Liver (tissue), 9 donors: ENCODE data around the gene IFNGR2. TPM values are rescaled to one million over a fixed set of nuclear protein-coding genes. Genes with fewer than 3 reads are reported as not detected.

Source experiments
- DNase-seq: peaks from one replicate; pipeline ENCODE4 v3.0.0-alpha.2; 2017; ENCODE audit warnings: low spot score
- H3K27ac ChIP-seq, 2 donors: one replicate each; pipeline ENCODE4 v1.7.0; 2013; ENCODE audit warnings: inconsistent platforms in 2 of 2, low read length in 2 of 2, control low read depth in 1 of 2, low read depth in 1 of 2, mild to moderate bottlenecking in 1 of 2
- H3K27me3 ChIP-seq, 4 donors: one replicate each; pipeline versions ENCODE4 v1.6.1 to v1.7.0; 2013; ENCODE audit warnings: low read length in 3 of 4, inconsistent platforms in 1 of 4, mild to moderate bottlenecking in 1 of 4, moderate library complexity in 1 of 4; ENCODE audit not compliant: control insufficient read depth in 4 of 4, insufficient read depth in 4 of 4
- H3K36me3 ChIP-seq, 4 donors: one replicate each; pipeline versions ENCODE4 v1.6.1 to v1.7.0; 2013; ENCODE audit warnings: low read length in 3 of 4, mild to moderate bottlenecking in 3 of 4, low read depth in 1 of 4, moderate library complexity in 1 of 4; ENCODE audit not compliant: control insufficient read depth in 4 of 4, insufficient read depth in 3 of 4
- H3K4me1 ChIP-seq, 4 donors: one replicate each; pipeline versions ENCODE4 v1.6.1 to v1.7.0; 2013; ENCODE audit warnings: low read length in 3 of 4, mild to moderate bottlenecking in 3 of 4, moderate library complexity in 1 of 4; ENCODE audit not compliant: control insufficient read depth in 4 of 4, insufficient read depth in 4 of 4
- H3K4me3 ChIP-seq, 3 donors: one replicate each; pipeline versions ENCODE4 v1.6.1 to v1.7.0; 2013; ENCODE audit warnings: low read length in 3 of 3, control low read depth in 1 of 3, low read depth in 1 of 3, mild to moderate bottlenecking in 1 of 3
- H3K9ac ChIP-seq, 2 donors: one replicate each; pipeline ENCODE4 v1.7.0; 2013; ENCODE audit warnings: low read length in 2 of 2, mild to moderate bottlenecking in 2 of 2, moderate library complexity in 2 of 2, control low read depth in 1 of 2, low read depth in 1 of 2
- H3K9me3 ChIP-seq, 4 donors: one replicate each; pipeline versions ENCODE4 v1.6.1 to v1.7.0; 2013; ENCODE audit warnings: low read length in 3 of 4; ENCODE audit not compliant: control insufficient read depth in 4 of 4
- ATF3 ChIP-seq: IDR thresholded peaks from 2 replicates; pipeline ENCODE4 v1.6.1; 2016; ENCODE audit warnings: antibody characterized with exemption
- CTCF ChIP-seq: fragments of 150-350 bp; IDR thresholded peaks from 2 replicates; pipeline ENCODE4 v1.5.1; 2017; ENCODE audit warnings: improper control_type of control experiment, low read depth, low read length; ENCODE audit not compliant: missing input control
- EGR1 ChIP-seq, 2 donors: IDR thresholded peaks; 2 replicates each; pipeline ENCODE4 v1.6.1; 2016 to 2018; ENCODE audit warnings: antibody characterized with exemption in 2 of 2, low read depth in 2 of 2
- FOXA1 ChIP-seq: IDR thresholded peaks from 2 replicates; pipeline ENCODE4 v1.6.1; 2016; ENCODE audit warnings: antibody characterized with exemption
- FOXA2 ChIP-seq: IDR thresholded peaks from 2 replicates; pipeline ENCODE4 v1.6.1; 2016; ENCODE audit warnings: antibody characterized with exemption
- GABPA ChIP-seq, 2 donors: IDR thresholded peaks in 1 of 2; conservative IDR thresholded peaks in 1 of 2; 2 replicates each; pipeline ENCODE4 v1.6.1; 2016; ENCODE audit warnings: antibody characterized with exemption in 2 of 2, mild to moderate bottlenecking in 1 of 2, moderate library complexity in 1 of 2
- HNF4A ChIP-seq, 2 donors: conservative IDR thresholded peaks; 2 replicates each; pipeline ENCODE4 v1.6.1; 2016; ENCODE audit warnings: antibody characterized with exemption in 2 of 2, mild to moderate bottlenecking in 2 of 2
- HNF4G ChIP-seq: IDR thresholded peaks from 2 replicates; pipeline ENCODE4 v1.6.1; 2016; ENCODE audit warnings: antibody characterized with exemption
- MAX ChIP-seq: IDR thresholded peaks from 2 replicates; pipeline ENCODE4 v1.6.1; 2016; ENCODE audit warnings: antibody characterized with exemption
- NR2F2 ChIP-seq: IDR thresholded peaks from 2 replicates; pipeline ENCODE4 v1.6.1; 2016; ENCODE audit warnings: antibody characterized with exemption
- RAD21 ChIP-seq, 2 donors: IDR thresholded peaks; 2 replicates each; pipeline ENCODE4 v1.6.1; 2016; ENCODE audit warnings: antibody characterized with exemption in 2 of 2, mild to moderate bottlenecking in 2 of 2
- REST ChIP-seq: IDR thresholded peaks from 2 replicates; pipeline ENCODE4 v1.6.1; 2016; ENCODE audit warnings: antibody characterized with exemption, mild to moderate bottlenecking
- TAF1 ChIP-seq: conservative IDR thresholded peaks from 2 replicates; pipeline ENCODE4 v1.6.1; 2016; ENCODE audit warnings: antibody characterized with exemption, mild to moderate bottlenecking
- ZBTB33 ChIP-seq: IDR thresholded peaks from 2 replicates; pipeline ENCODE4 v1.6.1; 2016; ENCODE audit warnings: antibody characterized with exemption
- WGBS: extraction: QIAGEN DNeasy Blood & Tissue Kit; methylation state at CpG from one replicate; pipeline ENCODE4 v1.1.7; 2013; 5-methylcytosine and 5-hydroxymethylcytosine counted together
- polyA plus RNA-seq, 2 donors: library from polyadenylated mRNA; stranded (reverse) in 1 of 2; unstranded in 1 of 2; fragments of 200-250 nt in 1 of 2; fragments of >200 nt in 1 of 2; fragmentation: Nextera tagmentation in 1 of 2; extraction: Ambion mirVana in 1 of 2; gene quantifications; one replicate each; pipeline versions ENCODE4 v1.2.1 to v1.2.3, GENCODE V29; 2013 to 2015
- total RNA-seq, 2 donors: library from RNA; depleted of rRNA; stranded (reverse); fragments of >200 nt; gene quantifications; one replicate each; pipeline ENCODE4 v1.2.3, GENCODE V29; 2014
- donor health status: healthy.
- donor health status: healthy.
- donor health status: healthy.
- donor health status: healthy.
- donor health status: healthy.

Gene IFNGR2
- total and polyA plus RNA-seq, 4 donors = 23.0 to 24.3 (median 23.4) TPM

GRCh38 chr21:33477066-33477465, 73.9 kb downstream of the IFNGR2 start (continued):
- TF ChIP-seq ZBTB33 = no peak
- no peak for TF ChIP-seq HNF4A (conservative IDR thresholded peaks at IDR 0.05)
- TF ChIP-seq MAX = no peak
- no peak for TF ChIP-seq FOXA2

- DNase-seq = no peak
- WGBS = 55% methylated on average over 9 of the region's 9 CpGs
- no peaks in the 10 kb centered on the region for H3K36me3 ChIP-seq
These were observed 75.0 kb downstream of the IFNGR2 start for GRCh38 chr21:33478182-33478581.

GRCh38 chr21:33478935-33479678, 75.9 kb downstream of the IFNGR2 start:
- H3K36me3 ChIP-seq = no peaks in the 10 kb centered on the region
- no peaks in the 10 kb centered on the region for H3K27me3 ChIP-seq
- peak overlapping the region; percentile 41 to 96 (median 91) for H3K4me3 ChIP-seq
- H3K9ac ChIP-seq = peak overlapping the region; percentile 58 to 97
- H3K9me3 ChIP-seq = no peaks in the 10 kb centered on the region
- peak overlapping the region; percentile 93 to 96 for H3K27ac ChIP-seq
- H3K4me1 ChIP-seq = peaks cover 2 to 13% (median 7%) of the 10 kb centered on the region in 4 donors
- WGBS = under 1% methylated on average over 68 of the region's 68 CpGs
- DNase-seq = peak; percentile 54
- TF ChIP-seq HNF4G (no peak), REST (no peak), CTCF (no peak), ATF3 (no peak), HNF4A (conservative IDR thresholded peaks at IDR 0.05) (no peak), RAD21 (IDR thresholded peaks at IDR 0.05) (no peak)

More at GRCh38 chr21:33478182-33478581, 75.0 kb downstream of the IFNGR2 start:
- peaks cover 2 to 13% (median 7%) of the 10 kb centered on the region in 4 donors for H3K4me1 ChIP-seq
- H3K27me3 ChIP-seq = no peaks in the 10 kb centered on the region
- H3K9me3 ChIP-seq = no peaks in the 10 kb centered on the region
- peak overlapping the region; percentile 29 to 96 (median 91) for H3K4me3 ChIP-seq
- peak overlapping the region in 1 of 2 donors; percentile 58 for H3K9ac ChIP-seq
- TF ChIP-seq ATF3 = no peak
- no peak for TF ChIP-seq NR2F2
- TF ChIP-seq EGR1 (IDR thresholded peaks at IDR 0.05; ENCODE audit: low read depth in 2 of 2) = no peak
- no peak for TF ChIP-seq ZBTB33
- no peak for TF ChIP-seq FOXA1
- no peak for TF ChIP-seq RAD21 (IDR thresholded peaks at IDR 0.05)
- TF ChIP-seq TAF1 = no peak
- no peak for TF ChIP-seq GABPA (IDR thresholded peaks at IDR 0.05 in 1 of 2, conservative IDR thresholded peaks at IDR 0.05 in 1 of 2)
- no peak for TF ChIP-seq HNF4A (conservative IDR thresholded peaks at IDR 0.05)
- TF ChIP-seq FOXA2 = no peak
- no peak overlapping the region for H3K27ac ChIP-seq
